GM23338 (cell line): Measurements from ENCODE around the gene SLC26A6.

Source experiments
- EZH2 ChIP-seq: fragments of 200-600 bp; sonication (generic); IDR thresholded peaks from one replicate; pipeline ENCODE4 v1.8.0; 2017; ENCODE audit warnings: antibody characterized with exemption, mild to moderate bottlenecking, low read depth; ENCODE audit not compliant: unreplicated experiment
- POLR2AphosphoS5 ChIP-seq: IDR thresholded peaks from 2 replicates; pipeline ENCODE4 v1.6.1; 2016; ENCODE audit warnings: antibody characterized with exemption, low read depth
- REST ChIP-seq: IDR thresholded peaks from one replicate; pipeline ENCODE4 v1.6.1; 2018; ENCODE audit warnings: antibody characterized with exemption; ENCODE audit not compliant: unreplicated experiment
- ZNF331 ChIP-seq: fragments of 250-450 bp; sonication (Bioruptor Pico); IDR thresholded peaks from 2 replicates; pipeline ENCODE4 v1.5.0; 2020; ENCODE audit warnings: low read depth, mild to moderate bottlenecking, moderate library complexity
- TF ChIP-seq, protein P1 (sequence below), 2 experiments: fragments of 200-600 bp in 1 of 2; sonication (generic) in 1 of 2; conservative IDR thresholded peaks; 2 replicates each; pipeline versions ENCODE4 v1.5.1 to v1.6.1; 2016 to 2017; ENCODE audit warnings: antibody characterized with exemption in 2 of 2, low read depth in 2 of 2, mild to moderate bottlenecking in 2 of 2, moderate library complexity in 1 of 2

- TF ChIP-seq EZH2 (no peak), ZNF331 (CRISPR knock-in tag) (no peak), REST (no peak), POLR2AphosphoS5 (no peak)
- TF ChIP-seq, protein P1, sequence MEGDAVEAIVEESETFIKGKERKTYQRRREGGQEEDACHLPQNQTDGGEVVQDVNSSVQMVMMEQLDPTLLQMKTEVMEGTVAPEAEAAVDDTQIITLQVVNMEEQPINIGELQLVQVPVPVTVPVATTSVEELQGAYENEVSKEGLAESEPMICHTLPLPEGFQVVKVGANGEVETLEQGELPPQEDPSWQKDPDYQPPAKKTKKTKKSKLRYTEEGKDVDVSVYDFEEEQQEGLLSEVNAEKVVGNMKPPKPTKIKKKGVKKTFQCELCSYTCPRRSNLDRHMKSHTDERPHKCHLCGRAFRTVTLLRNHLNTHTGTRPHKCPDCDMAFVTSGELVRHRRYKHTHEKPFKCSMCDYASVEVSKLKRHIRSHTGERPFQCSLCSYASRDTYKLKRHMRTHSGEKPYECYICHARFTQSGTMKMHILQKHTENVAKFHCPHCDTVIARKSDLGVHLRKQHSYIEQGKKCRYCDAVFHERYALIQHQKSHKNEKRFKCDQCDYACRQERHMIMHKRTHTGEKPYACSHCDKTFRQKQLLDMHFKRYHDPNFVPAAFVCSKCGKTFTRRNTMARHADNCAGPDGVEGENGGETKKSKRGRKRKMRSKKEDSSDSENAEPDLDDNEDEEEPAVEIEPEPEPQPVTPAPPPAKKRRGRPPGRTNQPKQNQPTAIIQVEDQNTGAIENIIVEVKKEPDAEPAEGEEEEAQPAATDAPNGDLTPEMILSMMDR (conservative IDR thresholded peaks at IDR 0.05; ENCODE audit: low read depth in 2 of 2) = no peak
These were observed 11.3 kb downstream of the SLC26A6 start for GRCh38 chr3:48623851-48624547.
